Prostate gland (tissue), 2 donors: ENCODE data around the gene SETD6.

Source experiments
- POLR2A ChIP-seq: fragments of 450-650 bp; IDR thresholded peaks from one replicate; pipeline ENCODE4 v1.6.1; 2016; ENCODE audit warnings: antibody characterized with exemption, mild to moderate bottlenecking
- TF ChIP-seq, protein P1 (sequence below), 4 experiments: fragments of 200-600 bp in 2 of 4; fragments of 450-650 bp in 2 of 4; sonication (generic) in 2 of 4; IDR thresholded peaks; 1 replicate in 3 of 4; 2 replicates in 1 of 4; pipeline ENCODE4 v1.5.1; 2016 to 2019; ENCODE audit warnings: antibody characterized with exemption in 4 of 4, mild to moderate bottlenecking in 2 of 4, moderate library complexity in 2 of 4

- TF ChIP-seq, protein P1, sequence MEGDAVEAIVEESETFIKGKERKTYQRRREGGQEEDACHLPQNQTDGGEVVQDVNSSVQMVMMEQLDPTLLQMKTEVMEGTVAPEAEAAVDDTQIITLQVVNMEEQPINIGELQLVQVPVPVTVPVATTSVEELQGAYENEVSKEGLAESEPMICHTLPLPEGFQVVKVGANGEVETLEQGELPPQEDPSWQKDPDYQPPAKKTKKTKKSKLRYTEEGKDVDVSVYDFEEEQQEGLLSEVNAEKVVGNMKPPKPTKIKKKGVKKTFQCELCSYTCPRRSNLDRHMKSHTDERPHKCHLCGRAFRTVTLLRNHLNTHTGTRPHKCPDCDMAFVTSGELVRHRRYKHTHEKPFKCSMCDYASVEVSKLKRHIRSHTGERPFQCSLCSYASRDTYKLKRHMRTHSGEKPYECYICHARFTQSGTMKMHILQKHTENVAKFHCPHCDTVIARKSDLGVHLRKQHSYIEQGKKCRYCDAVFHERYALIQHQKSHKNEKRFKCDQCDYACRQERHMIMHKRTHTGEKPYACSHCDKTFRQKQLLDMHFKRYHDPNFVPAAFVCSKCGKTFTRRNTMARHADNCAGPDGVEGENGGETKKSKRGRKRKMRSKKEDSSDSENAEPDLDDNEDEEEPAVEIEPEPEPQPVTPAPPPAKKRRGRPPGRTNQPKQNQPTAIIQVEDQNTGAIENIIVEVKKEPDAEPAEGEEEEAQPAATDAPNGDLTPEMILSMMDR (IDR thresholded peaks at IDR 0.05) = no peak
- TF ChIP-seq POLR2A = no peak
Observed at GRCh38 chr16:58501242-58502131, 13.8 kb upstream of the SETD6 start.
